Peyer's patch (tissue), 4 donors: Measurements from ENCODE around the gene EPS15. TPM values are rescaled to one million over a fixed set of nuclear protein-coding genes. Genes with fewer than 3 reads are reported as not detected.

Source experiments
- DNase-seq, 3 donors: peaks; one replicate each; pipeline ENCODE4 v3.0.0-alpha.2; 2017 to 2019
- H3K27ac ChIP-seq, 4 donors: fragments of 200-600 bp; sonication (generic); one replicate each; pipeline ENCODE4 v1.5.1; 2016 to 2019
- H3K27me3 ChIP-seq, 2 donors: fragments of 200-600 bp; sonication (generic); one replicate each; pipeline ENCODE4 v1.5.1; 2019
- H3K36me3 ChIP-seq, 3 donors: fragments of 200-600 bp; sonication (generic); one replicate each; pipeline ENCODE4 v1.5.1; 2016 to 2019
- H3K4me1 ChIP-seq, 4 donors: fragments of 200-600 bp; sonication (generic); one replicate each; pipeline ENCODE4 v1.5.1; 2016 to 2019
- H3K4me3 ChIP-seq, 4 donors: fragments of 200-600 bp; sonication (generic); 1 replicate in 3 of 4; 2 replicates in 1 of 4; pipeline ENCODE4 v1.5.1; 2016 to 2019; ENCODE audit warnings: mild to moderate bottlenecking in 1 of 4
- H3K9me3 ChIP-seq, 4 donors: fragments of 200-600 bp; sonication (generic); one replicate each; pipeline ENCODE4 v1.5.1; 2016 to 2019; ENCODE audit warnings: mild to moderate bottlenecking in 1 of 4
- CTCF ChIP-seq, 6 experiments: fragments of 450-650 bp in 4 of 6; fragments of 200-600 bp in 2 of 6; sonication (generic) in 1 of 6; IDR thresholded peaks; one replicate each; pipeline ENCODE4 v1.5.1; 2017 to 2019; ENCODE audit warnings: antibody characterized with exemption in 6 of 6, mild to moderate bottlenecking in 3 of 6, moderate library complexity in 1 of 6
- POLR2A ChIP-seq, 2 donors: fragments of 450-650 bp; IDR thresholded peaks; one replicate each; pipeline ENCODE4 v1.5.1; 2017; ENCODE audit warnings: antibody characterized with exemption in 2 of 2, mild to moderate bottlenecking in 2 of 2, moderate library complexity in 2 of 2
- total RNA-seq, 4 donors: library from RNA; depleted of rRNA; stranded (reverse); fragments of >200 nt; gene quantifications; one replicate each; pipeline ENCODE4 v1.1.0, GENCODE V29; 2016

Gene EPS15
- total RNA-seq, 4 donors from 2014 or later: 48.9 to 160 (median 65.6) TPM

- TF ChIP-seq CTCF (IDR thresholded peaks at IDR 0.05) (no peak), POLR2A (IDR thresholded peaks at IDR 0.05) (no peak)
- H3K27ac ChIP-seq: no peak overlapping the region
- H3K4me3 ChIP-seq: no peak overlapping the region
- H3K9me3 ChIP-seq: no peaks in the 10 kb centered on the region
- H3K36me3 ChIP-seq: peaks cover 0 to 25% (median 0%) of the 10 kb centered on the region in 3 donors
- H3K4me1 ChIP-seq: peaks cover 0 to 4% (median 0%) of the 10 kb centered on the region in 4 donors
- DNase-seq: no peak
- H3K27me3 ChIP-seq: no peaks in the 10 kb centered on the region
Measured at GRCh38 chr1:51425273-51425672, 93.8 kb downstream of the EPS15 start.

GRCh38 chr1:51423073-51423821, 95.8 kb downstream of the EPS15 start:
- Histone ChIP-seq H3K9me3 (no peaks in the 10 kb centered on the region), H3K27ac (no peak overlapping the region), H3K4me3 (no peak overlapping the region), H3K36me3 (peaks cover 0 to 13% (median 0%) of the 10 kb centered on the region in 3 donors), H3K27me3 (no peaks in the 10 kb centered on the region), H3K4me1 (no peaks in the 10 kb centered on the region)
- TF ChIP-seq POLR2A (IDR thresholded peaks at IDR 0.05): no peak
- no peak for TF ChIP-seq CTCF (IDR thresholded peaks at IDR 0.05)
- no peak for DNase-seq

GRCh38 chr1:51422367-51423072, 96.5 kb downstream of the EPS15 start:
- Histone ChIP-seq H3K27ac (no peak overlapping the region), H3K4me3 (no peak overlapping the region), H3K4me1 (no peaks in the 10 kb centered on the region), H3K9me3 (no peaks in the 10 kb centered on the region), H3K36me3 (peaks cover 0 to 8% (median 0%) of the 10 kb centered on the region in 3 donors), H3K27me3 (no peaks in the 10 kb centered on the region)
- TF ChIP-seq CTCF (IDR thresholded peaks at IDR 0.05) (no peak), POLR2A (IDR thresholded peaks at IDR 0.05) (no peak)
- DNase-seq: no peak

- Histone ChIP-seq H3K4me3 (no peak overlapping the region), H3K27ac (no peak overlapping the region), H3K27me3 (no peaks in the 10 kb centered on the region), H3K4me1 (no peaks in the 10 kb centered on the region), H3K36me3 (peaks cover 0 to 4% (median 0%) of the 10 kb centered on the region in 3 donors), H3K9me3 (no peaks in the 10 kb centered on the region)
- no peak for TF ChIP-seq POLR2A (IDR thresholded peaks at IDR 0.05)
- no peak for TF ChIP-seq CTCF (IDR thresholded peaks at IDR 0.05)
- DNase-seq: no peak
Measured at GRCh38 chr1:51421964-51422363, 97.1 kb downstream of the EPS15 start.

GRCh38 chr1:51420867-51421627, 98.0 kb downstream of the EPS15 start:
- no peak overlapping the region for H3K4me3 ChIP-seq
- no peak for TF ChIP-seq POLR2A (IDR thresholded peaks at IDR 0.05)
- no peak for TF ChIP-seq CTCF (IDR thresholded peaks at IDR 0.05)
- H3K9me3 ChIP-seq: no peaks in the 10 kb centered on the region
- H3K27ac ChIP-seq: no peak overlapping the region
- no peaks in the 10 kb centered on the region for H3K27me3 ChIP-seq
- no peaks in the 10 kb centered on the region for H3K4me1 ChIP-seq
- peaks cover 0 to 4% (median 0%) of the 10 kb centered on the region in 3 donors for H3K36me3 ChIP-seq
- DNase-seq: no peak
